HG02970 (cell line): ENCODE measurements around the gene ADRA2C.

Experiments
- ATAC-seq: cut with Tn5 transposase; IDR thresholded peaks from one replicate; pipeline ENCODE4 v1.9.1; 2021; ENCODE audit warnings: mild to moderate bottlenecking, moderate library complexity, moderate number of reproducible peaks; ENCODE audit not compliant: unreplicated experiment, low FRiP score

ADRA2C gene

DNA sequence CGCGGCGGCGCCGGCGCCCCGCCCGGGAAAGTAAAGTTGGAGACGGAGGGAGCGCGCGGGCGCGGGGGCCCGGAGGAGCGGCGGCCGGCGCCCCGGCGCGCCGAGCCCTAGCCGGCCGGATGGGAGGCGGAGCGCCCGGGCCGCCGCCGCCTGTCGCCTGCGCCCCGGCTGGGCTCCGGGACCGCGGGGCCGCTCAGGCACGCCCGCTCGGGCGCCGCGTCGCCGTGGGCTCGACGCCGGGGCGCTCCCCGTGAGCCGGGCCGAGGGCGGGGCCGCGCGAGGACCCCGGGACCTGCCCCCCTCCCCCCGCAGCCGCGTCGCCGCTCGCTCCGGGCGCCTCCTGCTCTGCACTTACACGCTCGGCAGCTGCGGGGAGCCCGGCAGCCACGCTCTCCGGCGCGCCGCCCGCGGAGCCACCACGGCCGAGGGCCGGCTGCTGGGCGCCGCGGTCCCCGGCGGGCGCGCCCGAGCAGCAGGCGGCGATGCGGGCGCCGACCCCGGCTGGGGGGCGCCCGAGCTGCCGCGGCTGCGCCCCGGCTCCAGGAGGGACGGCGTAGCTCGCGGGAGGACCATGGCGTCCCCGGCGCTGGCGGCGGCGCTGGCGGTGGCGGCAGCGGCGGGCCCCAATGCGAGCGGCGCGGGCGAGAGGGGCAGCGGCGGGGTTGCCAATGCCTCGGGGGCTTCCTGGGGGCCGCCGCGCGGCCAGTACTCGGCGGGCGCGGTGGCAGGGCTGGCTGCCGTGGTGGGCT is at the start of gene ADRA2C:
Gene ADRA2C (plus strand): TSS at position 350 of the 749 bp plus-strand sequence. CDS start 222 bp downstream, at position 572.
- ATAC-seq = no peak

DNA sequence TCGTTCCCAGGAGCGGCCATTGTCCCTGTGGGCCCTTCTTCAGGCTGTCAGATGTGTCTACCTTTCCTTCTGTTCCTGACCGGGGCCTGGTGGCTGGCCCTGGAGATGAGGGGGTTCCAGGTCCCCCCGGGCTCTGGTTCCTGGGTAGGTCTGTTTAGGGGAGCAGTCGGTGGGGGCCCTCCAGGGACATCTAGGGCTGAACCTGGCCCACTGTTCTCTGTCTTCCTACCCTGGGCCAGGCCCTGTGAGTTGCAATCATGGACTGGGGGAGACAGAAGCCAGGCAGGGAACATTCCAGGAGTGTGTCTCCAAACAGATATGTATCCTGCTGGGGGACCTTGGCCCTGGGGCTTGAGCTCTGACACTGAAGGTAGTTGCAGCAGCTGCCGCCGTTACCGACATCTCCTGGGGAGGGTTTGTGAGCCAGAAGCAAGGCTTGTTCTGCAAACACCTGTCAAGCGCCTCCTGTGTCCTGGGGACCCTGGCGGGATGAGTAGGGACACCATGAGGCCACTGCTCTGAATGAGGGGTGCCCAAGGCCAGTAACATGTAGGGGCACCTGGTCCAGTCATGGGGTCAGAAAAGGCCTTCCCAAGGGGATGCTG is 49.5 kb upstream of the ADRA2C start:
- ATAC-seq = no peak

DNA sequence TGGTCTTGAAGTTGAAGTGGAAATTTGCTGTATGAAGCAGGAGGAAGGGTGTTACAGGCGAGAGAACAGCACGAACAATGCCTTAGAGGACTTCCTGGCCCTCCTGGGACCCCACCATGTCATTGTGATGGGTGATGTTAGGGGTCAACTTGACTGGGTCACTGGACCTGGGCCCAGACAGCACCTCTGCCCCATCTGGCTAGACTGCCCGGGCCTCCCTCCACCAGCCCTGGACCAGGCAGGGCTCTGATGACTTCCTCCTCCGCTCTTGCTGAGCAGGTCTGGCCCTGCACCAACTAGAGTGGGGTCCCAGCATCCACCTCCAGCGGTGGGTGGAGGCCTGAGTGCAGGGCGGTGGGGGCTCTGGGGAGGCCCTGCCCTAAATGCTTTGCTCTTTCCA is 48.9 kb upstream of the ADRA2C start:
- no peak for ATAC-seq

DNA sequence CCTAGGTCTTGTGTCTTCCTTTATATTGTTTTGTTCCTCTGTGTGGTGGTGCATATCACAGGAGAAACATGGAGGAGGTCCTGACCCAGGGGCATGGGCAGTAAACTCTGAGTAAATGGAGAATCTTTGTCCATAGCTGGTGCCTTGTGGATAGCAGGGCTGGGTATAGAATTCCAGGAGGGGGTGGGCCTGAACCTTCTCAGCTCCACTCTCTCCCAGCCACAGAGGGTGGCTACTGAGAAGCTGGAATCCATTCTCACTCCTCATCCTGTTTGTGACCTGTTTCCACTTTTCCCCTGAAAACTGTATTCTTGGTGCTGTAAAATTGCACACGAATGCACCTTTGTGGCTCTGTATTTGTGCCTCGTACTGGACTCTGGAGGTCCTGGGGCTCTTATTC is 47.7 kb upstream of the ADRA2C start:
- no peak for ATAC-seq

DNA sequence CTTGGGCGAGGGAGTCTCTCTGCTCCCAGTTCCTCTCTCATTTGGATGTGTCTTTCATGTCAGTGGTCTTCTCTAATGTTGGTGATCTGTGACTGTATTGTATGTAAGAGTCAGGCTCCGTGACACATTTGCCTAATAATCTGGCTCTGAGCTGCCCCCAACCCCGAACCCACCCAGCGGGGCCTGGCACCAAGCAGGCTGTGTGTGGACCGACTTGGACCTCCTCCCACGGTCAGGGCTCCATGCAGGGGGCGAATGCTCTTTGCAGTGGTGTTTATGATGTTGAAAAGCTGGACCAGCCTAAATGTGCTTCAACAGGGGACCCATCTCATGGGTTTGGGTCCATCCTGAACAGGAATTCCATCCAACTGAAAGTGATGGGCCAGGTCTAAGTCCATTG is 47.0 kb upstream of the ADRA2C start:
- no peak for ATAC-seq

DNA sequence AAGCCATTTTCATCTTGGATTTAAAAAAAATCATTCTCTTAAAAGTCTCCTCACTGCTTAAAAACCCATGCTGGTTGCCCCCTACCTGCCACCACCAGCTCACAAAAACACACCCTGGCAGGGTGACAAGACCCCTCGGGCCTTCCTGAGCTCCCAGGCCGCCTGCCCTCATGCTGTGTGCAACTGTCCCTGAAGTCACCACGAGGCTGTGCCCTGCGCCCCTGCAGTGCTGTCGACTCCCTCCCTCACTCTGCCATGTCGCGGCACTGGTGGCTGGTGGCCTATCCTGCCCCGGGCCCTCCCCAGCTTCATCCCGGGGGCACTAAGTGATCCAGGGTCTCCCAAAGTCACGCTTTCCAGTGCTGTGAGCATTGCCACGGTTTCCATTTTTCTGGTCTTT is 46.3 kb upstream of the ADRA2C start:
- ATAC-seq = no peak

DNA sequence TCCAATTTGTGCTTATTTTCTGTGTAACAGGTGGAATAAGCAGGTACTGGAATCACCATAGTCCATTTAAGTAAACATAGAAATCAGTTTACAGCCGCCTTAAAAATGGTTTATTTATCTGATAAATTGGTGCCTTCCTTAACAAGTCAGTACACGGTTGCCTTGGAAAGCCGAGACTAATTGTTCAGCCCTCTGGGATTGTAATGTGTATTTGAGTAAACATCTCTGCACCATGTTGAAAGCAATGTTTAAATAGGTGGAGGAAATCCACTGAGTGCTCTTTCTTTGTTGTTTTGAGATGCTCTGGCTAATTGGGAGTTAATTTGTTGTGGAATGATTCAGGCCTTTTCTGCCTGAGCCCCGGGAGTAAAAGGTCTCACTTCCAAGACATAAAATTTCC is 45.7 kb upstream of the ADRA2C start:
- ATAC-seq = no peak

DNA sequence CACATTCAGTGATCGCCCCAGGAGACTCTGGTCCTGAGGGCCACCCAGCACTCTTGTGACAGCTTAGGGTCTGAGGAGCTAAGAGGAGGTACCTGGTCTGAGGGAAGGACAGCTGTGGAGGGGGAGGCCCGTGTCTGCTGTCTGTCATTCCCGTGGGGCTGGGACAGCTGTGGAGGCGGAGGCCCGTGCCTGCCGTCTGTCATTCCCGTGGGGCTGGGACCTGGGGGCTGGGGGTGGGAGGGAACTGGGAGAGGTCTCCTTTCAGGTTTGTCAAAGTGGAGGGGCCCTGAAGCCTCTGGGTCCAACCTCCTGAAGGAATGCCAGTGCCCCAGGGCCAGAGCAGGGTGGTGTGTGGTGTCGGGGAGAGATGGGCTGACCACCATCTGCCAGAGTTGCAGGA is 45.0 kb upstream of the ADRA2C start:
- no peak for ATAC-seq

DNA sequence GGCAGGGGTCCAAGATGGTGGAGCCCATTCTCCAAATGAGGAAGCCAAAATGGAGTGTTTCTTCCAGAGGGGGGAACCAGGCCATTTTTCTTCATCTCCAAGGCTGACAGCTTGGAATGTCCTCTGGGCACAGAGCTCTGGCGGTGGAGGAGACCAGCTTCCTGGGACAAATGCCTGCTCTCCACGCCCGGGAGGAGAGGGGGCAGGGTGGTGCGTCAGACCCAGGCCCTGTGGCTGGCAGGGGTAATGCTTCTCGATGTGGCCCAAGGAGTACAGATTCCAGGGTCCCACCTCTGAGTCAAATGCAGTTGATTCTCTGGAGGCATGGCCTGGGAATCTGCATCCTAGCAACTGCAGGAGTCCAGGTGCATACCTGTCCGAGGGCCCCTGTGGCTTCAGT is 44.6 kb upstream of the ADRA2C start:
- ATAC-seq = no peak

DNA sequence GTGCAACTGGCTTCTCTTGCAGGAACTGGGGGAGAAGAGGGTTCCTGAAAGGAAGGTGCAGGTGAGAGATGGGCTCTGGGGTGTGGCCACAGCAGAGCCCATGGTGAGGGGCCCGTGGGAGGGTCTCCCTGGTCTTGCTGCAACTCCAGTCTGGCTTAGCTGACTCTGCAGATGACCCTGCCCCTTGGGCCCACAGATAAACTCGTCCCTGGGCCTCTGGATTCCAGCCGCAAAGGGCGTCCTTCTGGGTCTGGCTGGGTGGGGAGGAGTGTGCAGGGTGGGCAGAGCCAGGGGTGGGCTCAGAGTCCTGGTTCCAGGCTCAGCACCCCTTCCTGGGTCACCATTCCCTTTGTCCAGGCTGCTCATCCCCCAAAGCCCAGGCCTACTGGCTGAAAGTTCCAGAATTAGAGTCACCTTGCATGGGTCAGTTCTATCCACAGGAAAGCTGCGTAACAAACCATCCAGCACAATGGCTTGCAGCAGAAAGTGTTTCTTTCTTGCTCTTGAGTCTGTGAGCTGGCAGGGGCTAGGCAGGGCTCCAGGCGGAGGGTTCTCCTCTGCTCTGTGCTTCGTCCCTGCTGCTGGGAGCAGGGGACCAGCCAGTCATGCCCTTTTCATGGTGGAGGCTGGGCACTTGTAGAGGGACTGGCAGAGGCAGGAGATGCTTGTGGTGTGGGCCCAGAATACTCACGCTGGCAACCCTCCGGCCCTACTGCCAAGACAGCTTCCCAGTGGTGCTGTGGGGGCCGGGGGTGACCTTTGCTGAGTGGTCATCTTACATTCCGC is 43.5 kb upstream of the ADRA2C start:
- no peak for ATAC-seq

DNA sequence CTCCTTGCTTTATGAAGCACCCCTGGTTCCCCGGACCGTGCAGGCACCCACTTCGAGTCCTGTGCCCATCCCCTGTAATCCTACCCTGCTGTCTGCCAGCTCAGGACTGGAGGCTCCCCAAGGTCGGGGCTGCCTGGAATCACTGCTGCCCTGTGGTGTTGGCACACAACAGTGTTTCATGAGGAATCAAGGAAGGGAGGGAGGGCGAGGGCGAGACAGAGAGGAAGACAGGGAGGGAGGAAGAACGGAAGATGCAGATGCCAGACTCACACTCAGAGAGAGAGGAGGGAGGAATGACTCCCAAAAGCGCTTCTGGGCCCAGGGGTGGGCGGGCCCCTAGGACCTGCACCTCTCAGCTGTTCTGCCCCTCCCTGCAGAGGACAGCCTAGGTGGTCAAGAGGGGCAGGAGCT is 42.9 kb upstream of the ADRA2C start:
- ATAC-seq = no peak

DNA sequence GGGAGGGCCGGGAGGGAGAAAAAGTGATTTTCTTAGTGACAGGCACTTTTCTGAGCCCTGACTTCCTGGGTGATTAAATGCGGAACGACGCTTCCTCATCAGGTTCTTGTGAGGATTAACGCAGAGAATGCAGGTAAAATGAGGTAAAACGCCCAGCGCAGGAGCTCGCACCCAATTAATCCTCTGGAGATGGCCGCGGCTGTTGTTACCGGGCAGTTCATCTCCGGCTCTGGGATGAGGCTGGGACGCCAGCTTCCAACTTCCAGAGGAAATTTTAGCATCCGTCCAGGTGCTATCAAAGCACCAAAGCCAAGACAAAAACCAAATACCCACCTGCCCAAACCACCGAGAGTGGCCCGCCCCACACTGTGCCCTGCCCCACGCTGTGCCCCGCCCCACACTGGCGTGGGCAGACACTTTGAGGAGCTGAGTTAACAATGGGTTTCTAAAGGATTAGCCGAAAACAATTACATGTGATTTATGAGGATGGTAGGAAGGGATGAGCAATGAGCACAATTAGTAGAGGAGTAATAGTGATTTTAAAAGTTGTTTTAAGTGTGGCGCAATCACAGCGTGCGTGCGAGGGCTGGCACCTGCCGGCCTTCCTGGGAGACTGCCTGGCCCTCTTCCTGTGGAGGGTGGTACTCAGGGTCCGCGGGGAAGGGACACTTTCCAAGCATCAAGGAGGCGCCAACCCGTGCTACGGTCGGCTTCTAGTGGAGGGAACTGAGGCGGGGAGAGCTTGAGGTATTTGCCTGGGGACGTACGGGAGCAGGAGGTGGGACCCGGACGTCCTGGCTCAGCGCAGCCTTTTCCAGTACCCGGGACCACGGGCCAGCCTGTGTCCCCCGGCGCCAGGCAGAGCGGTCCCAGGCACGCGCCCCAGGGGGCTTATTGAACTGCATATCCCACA is 41.6 kb upstream of the ADRA2C start:
- ATAC-seq = no peak

DNA sequence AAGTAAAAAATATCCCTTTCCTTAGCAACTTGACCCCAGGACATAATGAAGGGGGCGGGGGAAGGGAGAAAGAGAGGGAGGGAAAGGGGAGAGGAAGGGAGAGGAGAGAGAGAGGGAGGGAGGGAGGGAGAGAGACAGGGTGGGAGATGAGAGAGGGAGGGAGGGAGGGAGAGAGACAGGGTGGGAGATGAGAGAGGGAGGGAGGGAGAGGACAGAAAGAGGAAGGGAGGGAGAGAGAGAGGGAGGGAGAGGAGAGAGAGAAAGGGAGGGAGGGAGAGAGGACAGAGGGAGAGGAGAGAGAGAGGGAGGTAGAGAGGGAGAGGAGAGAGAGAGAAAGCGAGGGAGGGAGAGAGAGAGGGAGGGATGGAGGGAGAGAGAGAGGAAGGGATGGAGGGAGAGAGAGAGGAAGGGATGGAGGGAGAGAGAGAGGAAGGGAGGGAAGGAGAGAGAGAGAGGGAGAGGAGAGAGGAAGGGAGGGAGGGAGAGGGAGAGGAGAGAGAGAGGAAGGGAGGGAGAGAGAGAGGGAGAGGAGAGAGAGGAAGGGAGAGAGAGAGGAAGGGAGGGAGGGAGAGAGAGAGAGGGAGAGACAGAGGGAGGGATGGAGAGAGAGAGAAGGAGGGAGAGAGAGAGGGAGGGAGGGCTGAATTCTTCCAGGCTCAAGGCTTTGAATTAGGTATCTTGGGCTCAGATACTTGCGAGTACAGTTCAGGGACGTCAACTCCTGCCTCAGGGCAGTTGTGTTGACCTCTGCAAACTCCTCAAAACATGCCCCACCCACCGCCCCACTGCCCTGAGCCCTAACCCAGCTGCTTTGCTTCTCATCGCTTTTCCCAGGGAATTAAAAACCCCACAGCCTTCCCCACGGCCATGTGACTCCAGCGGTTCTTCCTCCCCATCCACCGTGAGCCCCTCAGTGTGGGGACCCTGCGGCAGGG is 40.0 kb upstream of the ADRA2C start:
- no peak for ATAC-seq

DNA sequence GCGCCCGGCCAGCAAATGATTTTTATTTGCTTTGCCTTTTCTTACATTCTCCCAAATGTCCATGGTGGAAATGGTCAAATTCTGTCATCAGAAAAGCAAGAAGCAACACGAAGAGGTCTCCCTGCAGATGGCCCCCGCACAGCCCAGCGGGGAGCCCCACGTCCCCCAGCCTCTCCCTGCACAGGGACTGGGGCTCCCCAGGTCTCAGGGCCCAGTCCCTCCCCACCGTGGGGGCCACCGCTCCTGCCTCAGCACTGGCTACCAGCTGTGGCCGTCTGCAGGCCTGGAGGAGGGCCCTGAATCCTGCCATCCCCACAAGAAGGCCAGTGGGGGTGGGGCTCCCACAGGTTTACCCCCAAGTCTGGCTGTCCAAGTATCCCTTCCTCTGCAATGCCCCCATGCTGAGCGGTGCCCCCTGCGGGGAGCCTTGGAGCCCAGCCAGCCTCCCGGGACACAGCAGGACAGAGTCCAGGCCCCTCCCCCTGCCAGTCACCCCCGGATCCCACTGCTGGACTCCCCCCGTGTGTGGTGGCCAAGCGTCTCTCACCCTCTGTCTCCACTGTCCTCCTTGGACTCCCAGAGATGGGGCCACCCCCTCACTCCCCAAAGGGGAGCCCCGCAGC is 38.2 kb upstream of the ADRA2C start:
- ATAC-seq = no peak

DNA sequence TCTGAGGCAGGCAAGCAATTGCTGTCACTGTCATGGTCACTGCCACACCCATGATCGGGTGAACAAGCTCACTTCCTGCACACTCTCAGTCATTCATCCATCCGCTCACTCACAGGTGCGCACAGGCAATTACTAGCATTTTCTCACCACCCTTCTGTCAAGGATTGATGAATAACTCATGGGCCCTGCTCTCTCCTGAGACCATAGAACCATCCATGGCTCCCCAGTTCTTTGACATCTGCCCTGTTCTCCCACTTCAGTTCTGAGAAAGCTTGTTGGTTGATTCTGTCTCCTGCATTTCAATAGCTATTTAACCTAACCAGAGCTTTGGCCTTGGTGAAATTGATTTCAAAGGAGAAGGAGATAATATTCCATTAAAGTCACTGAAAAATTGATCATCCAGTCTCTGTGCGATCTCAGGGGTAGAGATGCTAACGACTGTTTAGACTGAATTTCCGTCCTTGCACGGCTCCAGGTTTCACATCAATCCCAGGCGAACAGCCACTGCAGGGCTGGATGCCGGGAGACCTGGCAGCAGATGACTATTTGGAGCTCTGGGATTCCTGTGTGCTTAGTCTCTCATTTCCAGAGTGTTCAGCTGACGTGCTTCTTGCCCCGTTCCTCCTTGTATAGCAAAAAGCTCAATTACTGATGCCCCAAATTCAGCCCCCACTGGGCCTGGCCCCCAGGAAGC is 36.9 kb upstream of the ADRA2C start:
- ATAC-seq = no peak

DNA sequence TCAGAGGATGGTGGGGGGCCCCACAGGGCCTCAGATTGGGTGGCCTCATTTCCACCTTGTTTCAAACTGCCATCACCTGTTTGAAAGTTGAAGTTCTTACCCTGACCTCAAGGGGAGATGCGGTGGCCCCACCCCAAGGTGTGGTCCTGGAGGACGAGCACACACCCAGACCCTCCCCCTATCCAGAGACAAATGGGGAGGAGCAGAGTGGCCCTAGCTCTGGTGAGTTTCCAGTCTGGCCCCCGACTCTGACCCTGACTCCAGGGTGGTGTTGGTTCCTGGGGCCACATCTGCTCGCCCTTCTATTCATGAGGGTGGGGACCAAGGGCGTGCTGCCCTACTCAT is 36.3 kb upstream of the ADRA2C start:
- no peak for ATAC-seq

DNA sequence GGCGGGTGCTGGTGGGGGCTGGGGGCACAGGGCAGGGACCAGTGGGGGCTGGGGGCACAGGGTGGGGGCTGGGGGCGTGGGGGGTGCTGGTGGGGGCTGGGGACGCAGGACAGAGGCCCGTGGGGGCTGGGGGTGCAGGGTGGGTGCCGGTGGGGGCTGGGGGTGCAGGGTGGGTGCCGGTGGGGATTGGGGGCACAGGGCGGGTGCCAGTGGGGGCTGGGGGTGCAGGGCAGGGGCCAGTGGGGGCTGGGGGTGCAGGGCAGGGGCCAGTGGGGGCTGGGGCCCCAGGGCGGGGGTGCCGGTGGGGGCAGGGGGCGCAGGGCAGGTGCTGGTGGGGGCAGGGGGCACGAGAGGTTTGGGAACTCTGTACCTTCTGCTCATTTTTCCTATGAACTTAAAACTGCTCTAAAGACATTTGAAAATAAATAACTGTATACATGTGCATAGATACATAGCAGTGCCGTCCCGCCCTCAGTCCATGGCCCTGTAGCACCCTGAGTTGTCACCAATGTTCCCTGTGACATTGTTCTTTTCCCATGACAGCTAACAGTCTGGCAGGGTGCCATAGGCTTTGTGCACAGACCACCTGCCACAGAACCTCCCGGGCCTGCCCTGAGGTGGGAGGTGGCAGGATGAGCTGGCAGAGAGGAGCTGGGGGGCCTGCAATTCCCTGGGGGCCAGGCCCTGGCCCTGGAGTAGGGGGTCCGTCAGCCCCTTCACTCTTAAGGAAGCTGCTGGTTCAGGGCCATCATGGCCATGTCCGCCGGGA is 35.6 kb upstream of the ADRA2C start:
- ATAC-seq = no peak
